GM19099 (cell line): Measurements from ENCODE around the gene N4BP2.

ENCODE experiments used
- POLR2A ChIP-seq: IDR thresholded peaks from 3 replicates; pipeline ENCODE4 v1.6.1; 2011; ENCODE audit warnings: low read depth; ENCODE audit not compliant: insufficient read length; ENCODE audit errors: extremely low read depth

Gene N4BP2

DNA sequence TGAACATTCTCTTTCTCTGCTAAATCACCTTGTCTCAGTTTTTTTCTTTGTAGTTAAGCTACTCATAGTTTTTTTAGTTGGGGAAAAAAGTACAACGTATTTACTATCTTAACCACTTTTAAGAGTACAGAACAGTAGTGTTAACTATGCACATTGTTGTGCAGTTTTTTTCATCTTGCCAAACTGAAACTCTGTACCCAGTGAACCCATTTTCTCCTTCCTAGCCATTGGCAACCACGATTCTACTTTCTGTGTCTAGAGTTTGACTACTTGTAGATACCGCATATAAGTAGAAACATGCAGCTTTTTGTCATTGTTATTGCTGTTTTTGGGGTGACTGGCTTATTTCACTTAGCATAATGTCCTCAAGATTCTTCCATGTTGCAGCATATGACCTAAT lies 10.0 kb downstream of the N4BP2 start:
- no peak for TF ChIP-seq POLR2A

DNA sequence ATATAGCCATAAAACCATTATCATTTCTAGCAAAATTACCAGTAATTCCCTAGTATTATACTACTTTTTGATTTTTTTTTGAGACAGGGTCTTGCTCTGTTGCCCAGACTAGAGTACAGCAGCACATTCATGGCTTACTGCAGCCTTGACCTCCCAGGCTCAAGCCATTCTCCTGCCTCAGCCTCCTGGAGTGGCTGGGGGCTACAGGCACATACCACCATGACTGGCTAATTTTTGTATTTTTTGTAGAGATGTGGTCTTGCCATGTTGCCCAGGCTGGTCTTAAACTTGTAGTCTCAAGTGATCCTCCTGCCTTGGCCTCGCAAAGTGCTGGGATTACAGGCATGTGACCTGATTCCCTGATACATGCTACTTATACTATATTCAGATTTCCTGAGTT lies 13.7 kb downstream of the N4BP2 start:
- no peak for TF ChIP-seq POLR2A

DNA sequence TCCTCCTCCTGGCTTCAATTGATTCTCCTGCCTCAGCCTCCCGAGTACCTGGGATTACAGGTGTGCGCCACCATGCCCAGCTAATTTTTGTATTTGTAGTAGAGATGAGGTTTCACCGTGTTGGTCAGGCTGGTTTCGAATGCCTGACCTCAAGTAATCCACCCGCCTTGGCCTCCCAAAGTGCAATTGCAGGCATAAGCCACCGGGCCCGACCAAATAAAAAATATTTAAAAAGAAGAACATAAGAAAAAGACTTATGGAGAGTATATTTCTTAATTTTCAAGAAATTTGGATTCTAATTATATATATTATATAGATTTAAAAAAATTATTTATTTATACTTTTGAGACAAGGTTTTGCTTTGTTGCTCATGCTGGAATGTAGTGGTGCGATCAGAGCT lies 29.8 kb downstream of the N4BP2 start:
- no peak for TF ChIP-seq POLR2A

DNA sequence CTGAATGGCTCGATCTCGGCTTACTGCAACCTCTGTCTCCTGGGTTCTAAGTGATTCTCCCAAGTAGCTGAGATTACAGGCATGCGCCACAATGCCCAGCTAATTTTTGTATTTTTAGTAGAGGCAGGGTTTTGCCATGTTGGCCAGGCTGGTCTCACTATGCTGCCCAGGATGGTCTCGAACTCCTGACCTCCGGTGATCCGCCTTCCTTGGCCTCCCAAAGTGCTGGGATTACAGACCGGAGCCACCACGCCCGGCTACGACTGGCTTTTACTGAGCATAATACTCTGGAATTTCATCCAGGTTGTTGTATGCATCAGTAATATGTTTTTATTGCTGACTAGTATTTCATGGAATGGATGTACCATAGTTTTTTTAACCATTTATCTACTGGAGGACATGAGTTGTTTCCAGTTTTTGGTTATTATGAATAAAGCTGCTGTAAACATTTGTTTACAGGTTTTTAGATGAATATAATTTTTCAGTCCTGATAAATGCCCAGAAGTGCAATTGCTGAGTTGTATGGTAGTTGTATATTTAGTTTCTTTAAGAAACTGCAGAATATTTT lies 31.2 kb downstream of the N4BP2 start:
- TF ChIP-seq POLR2A = no peak

DNA sequence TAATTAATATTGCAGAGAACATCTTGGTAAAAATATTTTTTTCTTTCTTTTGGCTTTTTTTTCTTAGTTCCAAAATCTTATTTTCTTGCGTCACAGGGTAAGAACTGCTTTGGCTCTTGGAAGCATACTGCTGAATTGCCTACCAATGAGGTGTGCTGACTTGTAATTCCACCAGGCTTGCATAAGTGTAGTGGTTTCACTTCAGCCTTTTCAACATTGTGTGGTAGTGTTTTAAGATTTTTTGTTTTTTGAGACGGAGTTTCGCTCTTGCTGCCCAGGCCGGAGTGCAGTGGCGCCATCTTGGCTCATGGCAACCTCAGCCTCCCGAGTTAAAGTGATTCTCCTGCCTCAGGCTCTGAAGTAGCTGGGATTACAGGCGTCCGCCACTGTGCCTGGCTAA lies 42.4 kb downstream of the N4BP2 start:
- no peak for TF ChIP-seq POLR2A

DNA sequence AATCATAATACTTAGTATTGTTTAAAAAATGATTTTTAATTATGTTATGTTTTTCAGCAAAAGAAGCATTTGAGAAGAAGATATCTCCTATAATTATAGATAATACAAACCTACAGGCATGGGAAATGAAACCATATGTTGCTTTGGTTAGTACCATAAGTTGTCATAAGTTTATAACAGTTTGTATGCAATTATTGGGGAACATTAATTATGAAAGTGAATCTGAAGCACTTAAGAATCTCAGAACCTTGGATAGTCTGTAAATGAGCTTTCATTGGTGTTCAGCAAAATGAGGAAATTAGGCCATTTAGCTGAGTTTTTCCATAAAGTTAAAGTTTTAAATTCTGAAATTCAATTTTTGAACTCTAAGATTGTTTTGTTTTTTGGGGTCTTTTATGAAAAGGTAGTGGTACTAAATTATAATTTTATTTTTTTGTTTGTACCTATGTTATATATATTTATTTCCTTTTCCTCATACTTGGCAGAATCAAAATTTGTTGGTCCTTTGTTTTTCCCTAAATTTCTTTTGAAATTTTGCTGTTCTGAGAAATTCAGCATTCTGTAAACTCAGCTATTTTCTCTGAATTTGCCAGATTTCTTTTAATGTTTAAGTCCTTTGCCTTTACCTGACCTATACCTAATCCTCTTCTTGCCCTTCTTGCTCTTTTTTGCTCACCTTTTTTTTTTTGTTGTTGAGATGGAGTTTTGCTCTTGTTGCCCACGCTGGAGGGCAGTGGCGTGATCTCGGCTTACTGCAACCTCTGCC lies 55.6 kb downstream of the N4BP2 start:
- TF ChIP-seq POLR2A = no peak

DNA sequence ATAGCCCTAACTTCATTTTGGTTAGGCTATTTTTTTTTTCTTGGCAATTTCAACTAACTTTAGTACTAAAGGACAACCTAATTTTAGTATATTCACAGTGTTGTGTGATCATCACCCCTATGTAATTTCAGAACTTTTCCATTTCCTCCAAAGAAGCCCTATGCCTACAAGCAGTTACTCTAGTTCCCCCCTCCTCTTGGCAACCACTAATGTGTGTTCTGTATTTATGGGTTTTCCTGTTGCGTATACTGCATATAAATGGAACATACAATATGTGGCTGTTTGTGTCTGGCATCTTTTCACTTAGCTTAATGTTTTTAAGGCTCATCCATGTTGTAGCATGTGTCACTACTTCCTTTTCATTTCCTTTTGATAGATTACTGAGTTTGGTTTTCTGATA lies 57.6 kb downstream of the N4BP2 start:
- TF ChIP-seq POLR2A = no peak

DNA sequence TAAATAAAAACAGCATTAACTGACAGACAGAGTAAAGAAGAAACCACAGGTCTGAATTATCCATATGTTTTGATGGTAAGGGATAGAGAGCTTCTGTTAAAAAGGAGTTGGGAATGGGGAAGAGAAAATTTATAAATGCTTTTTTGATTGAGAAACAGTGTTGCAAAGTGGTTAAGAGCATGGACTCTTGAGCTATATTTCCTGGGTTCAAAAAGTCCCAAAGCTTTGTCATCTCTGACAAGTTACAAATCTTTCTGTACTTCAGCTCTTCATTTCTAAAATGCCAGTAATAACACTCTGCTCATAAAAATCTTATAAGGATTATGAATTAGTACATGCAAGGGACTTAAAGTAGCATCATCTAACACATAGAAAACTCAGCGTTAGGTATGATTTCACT lies 62.2 kb downstream of the N4BP2 start:
- no peak for TF ChIP-seq POLR2A

DNA sequence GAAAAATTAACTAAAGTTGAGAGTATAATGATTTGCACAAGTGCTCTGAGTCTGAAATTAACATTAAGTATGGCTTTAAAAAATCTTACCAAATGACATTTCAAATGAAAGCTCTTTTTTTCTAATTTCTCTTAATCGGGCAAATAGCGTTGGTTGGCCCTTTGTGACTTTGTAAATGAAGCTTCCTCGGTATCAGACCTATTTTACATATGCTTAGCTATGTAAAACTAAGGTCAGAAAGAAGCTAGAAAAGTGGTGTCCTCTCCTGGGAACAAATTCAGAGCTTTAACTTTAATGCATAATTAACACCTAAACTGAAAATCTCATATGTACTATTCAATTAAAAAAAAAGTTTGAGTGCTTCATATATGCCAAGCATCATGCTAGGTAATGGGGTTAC lies 62.7 kb downstream of the N4BP2 start:
- TF ChIP-seq POLR2A = no peak

DNA sequence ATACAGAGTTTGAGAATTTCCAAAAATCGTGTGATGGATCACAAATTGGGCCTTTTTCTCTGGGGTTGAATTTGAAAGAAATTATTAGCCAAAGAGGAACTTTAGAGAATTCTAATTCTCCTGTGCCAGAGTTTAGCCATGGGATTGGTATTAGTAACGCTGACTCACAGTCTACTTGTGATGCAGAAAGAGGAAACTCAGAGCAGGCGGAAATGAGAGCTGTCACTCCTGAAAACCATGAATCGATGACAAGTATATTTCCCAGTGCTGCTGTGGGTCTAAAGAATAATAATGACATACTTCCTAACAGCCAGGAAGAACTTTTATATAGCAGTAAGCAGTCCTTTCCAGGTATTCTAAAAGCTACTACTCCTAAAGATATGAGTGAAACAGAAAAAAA lies 64.9 kb downstream of the N4BP2 start:
- TF ChIP-seq POLR2A = no peak

DNA sequence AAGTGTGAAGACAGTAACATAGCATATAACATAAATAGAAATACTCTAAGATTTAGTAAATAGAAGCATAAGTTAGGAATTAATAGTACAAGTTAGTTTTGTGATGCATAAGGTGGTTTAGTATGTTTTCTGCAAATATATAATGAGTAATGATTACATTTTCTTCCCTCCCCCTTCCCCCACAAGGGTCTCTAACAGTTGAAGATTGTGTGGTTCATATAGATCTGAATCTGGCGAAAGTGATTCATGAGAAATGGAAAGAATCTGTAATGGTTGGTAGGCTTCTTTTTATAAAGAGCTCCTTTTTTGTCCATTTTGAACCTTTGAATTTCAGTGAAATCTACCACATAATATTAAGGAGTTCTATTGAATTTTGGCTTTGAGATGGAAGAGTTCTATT lies 66.3 kb downstream of the N4BP2 start:
- no peak for TF ChIP-seq POLR2A

DNA sequence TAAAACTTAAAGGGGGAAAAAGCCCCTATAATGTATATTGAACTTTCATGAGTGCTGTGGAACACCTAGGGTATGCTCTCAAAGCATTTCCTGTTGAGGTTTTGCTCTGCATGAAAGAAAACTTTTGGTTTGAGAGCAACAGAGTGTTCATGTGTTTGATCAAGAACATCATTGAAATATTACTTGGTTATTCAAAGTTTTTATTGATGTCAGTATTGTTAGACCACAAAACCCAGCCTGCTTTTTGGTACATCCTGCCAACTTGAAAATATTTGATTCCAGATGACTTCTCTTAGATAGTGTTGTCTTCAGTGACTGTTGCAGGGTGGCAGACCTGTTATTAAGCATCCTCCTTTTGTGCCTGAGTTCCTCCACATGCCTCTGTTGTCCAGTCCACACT lies 68.0 kb downstream of the N4BP2 start:
- TF ChIP-seq POLR2A = no peak

DNA sequence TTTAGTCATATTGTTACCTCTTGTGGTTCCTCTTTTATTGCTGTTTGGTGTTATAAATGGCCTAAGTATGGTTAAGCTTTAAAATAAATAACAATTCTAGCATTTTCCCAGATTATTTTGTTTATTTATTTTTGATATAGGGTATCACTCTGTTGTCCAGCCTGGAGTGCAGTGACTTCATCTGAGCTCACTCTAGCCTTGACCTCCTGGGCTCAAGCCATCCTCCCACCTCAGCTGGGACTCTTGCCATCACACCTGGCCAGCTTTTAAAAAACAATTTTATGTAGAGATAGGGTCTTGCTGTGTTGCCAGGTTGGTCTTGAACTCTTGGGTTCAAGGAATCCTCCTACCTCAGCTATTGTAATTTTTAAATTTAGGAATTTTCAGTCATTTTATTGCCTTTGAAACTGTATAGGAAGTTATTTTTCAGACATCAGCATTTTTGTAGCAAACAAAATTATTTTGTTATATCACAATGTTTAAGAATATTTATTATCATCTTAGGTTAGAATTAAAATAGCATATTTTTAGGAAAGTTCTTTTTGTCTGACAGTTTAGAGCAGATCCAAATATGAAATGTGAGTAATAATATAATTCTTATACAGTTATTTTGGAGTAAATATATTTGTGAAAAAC lies 73.9 kb downstream of the N4BP2 start:
- TF ChIP-seq POLR2A = no peak

DNA sequence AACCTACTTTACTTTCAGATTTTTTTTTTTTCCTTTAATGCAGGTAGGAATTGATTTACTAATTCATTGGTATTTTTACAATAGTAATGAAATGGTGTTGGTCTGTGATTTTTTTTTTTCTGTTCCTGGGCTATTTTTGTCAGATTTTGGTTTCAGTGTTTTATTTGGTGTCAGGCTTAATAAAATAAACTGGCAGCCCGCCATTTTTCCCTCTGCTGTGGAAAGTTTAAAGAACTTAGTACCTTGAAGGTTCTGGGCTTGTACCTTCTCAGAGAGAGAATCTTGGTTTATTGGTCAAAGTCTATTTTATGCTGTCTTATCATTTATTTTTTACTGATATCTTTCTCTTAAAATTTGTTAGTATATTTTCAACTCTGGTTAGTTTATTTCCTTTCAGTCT lies 76.2 kb downstream of the N4BP2 start:
- TF ChIP-seq POLR2A = no peak

DNA sequence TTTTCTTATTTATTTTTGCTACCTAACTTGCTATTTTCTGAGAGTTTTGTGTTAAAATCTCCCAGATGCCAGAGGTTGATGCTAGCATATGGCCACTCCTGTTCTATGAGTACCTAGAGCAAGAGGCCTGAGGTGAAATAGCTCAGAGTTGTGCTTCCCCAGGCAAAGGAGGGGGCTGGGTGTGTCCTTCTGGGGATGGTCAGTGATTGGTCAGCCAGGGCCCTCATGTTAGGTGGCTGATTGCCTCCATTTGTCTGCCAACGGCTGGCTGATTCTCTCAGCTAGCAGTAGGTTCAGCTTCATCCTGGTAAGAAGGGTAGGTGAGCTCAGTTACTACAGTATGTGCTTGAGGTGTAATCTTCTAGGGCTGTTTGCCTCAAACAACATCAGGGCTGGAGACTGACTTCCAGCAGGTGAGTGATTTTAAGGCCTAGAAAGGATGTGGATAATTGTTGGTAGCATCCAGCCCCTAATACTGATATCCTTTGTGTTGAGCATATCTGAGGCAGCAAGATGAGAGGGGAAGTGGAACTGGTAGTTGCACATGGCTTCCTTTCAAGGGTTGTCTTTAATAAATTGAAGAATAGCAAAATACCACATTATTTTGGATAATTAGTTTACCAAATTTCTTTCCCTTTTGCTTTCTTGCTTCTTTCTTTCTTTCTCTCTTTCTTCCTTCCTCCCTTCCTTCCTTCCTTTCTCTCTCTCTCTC lies 77.7 kb downstream of the N4BP2 start:
- TF ChIP-seq POLR2A = no peak

DNA sequence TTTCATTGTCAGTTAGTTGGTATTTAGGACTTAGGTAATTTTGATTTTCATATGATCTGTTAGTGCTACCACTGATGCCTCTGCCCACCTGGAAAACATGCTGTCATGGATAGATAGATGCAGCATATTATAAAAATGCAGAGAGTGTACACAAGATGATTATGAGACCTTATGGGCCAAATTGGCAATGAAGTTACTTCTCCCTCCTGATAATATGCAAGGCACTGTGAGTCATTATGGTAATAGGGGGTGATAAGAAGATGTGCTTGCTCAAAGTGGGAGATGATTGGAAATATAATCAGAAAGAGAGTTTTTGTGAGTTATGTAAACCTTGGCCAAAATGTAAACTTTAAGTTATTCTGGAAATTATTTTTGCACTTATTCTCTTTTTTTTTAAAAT lies 83.5 kb downstream of the N4BP2 start:
- no peak for TF ChIP-seq POLR2A

DNA sequence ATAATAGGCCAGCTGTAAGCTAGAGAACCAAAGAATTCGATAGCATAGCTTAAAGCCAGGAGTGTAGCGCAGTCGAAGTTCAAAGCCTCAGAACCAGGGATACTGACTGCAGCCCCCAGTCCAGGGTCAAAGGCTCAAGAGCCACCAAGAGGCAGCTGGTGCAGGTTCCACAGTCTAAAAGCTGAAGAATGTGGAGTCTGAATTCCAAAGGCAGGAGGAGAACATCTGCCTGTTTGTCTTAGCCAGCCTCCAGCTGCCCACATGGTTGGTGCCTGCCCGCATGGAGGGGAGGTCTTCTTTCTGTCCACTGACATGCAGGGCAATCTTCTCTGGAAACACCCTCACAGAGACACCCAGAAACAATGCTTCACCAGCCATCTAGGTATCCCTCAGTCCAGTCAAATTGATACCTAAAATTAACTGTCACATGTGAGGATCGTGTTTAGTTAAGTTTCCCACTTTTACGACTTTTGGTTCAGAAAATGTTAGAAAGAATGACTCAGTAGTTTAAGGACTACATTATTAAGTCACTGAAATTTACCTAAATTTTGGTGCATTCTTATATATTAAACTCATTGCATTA lies 87.4 kb downstream of the N4BP2 start:
- TF ChIP-seq POLR2A = no peak
